GM18502 (cell line): ENCODE measurements around the gene B3GLCT.
"Not testable (repeated sequence)": the region's sequence is repeated elsewhere in the genome, so short reads cannot be mapped to it uniquely, and the experiment has no call there.

Source experiments
- ATAC-seq: cut with Tn5 transposase; IDR thresholded peaks from one replicate; pipeline ENCODE4 v1.9.1; 2021; ENCODE audit warnings: mild to moderate bottlenecking; ENCODE audit not compliant: unreplicated experiment, poor library complexity

B3GLCT gene

GRCh38 chr13:31199849-31200636 is at the start of gene B3GLCT:
Gene B3GLCT, plus strand, starts transcription at chr13:31199975. Its CDS starts 110 bp downstream, at chr13:31200085.
- ATAC-seq: peak; percentile 83

GRCh38 chr13:31150315-31150985 is 49.3 kb upstream of the B3GLCT start:
- no peak for ATAC-seq

GRCh38 chr13:31151837-31152236 is 47.9 kb upstream of the B3GLCT start:
- no peak for ATAC-seq

GRCh38 chr13:31154939-31155338 is 44.8 kb upstream of the B3GLCT start:
- ATAC-seq: no peak

GRCh38 chr13:31159306-31159705 is 40.5 kb upstream of the B3GLCT start:
- no peak for ATAC-seq

DNA sequence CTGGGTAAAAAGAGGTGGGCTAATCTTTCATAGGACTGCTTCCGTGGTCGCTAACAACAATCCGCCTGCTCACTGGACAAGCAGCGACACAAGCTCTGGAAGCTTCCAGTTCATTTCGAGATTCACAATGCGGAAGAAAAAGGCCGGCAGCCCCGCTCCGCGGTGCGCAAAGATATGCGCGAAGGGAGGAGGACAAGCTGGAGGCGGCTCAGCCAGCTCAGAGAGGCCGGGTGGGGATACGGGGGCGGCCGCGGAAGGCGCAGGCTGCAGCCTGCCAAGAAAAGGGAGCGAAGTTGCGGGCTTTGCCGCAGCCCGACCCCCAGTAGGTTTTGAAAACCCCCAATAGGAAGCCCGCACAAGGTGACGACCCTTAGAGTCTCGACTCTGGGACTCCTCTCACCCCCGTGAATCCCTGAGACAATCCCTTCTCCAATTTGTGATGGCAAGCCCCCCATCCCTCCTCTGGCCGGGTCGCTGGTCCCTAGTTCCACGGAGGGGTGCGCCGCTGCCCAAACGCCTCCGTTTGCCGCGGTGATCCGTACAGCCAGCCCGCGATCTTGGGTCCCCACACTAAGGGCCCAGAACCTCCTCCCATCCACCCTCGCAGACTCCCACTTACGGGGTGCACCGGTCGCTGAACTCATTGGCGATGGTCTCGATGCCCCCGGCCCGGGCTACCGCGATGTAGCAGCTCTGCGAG is 38.8 kb upstream of the B3GLCT start:
- peak; percentile 19 for ATAC-seq

DNA sequence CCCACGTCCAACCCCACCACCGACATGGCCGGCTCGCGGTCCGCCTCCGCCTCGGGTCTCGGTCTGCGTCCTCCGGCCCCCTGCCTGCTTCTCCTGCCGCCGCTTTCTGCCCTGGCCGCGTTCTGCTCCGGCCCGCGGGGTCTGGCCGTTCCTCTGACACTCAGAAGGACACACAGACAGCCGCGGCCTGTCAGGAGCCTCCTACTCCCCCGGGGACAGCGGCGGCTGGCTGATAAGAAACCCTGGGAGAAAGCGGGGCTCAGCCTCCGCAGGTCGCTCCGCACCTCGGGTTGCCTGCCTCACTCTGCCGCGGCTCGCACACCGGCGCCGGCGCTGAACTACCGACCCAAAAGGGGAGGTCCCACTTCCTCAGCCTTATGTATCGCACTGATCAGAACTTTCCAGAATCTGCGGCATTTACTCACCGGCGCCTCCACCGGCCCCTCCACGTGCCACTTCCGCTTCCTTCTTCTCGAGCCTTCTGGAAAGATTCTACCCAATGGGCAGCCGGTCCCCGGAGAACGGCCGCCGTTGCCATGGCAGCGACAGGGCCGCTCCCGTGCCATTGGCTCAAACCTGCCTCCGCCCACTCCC is 38.1 kb upstream of the B3GLCT start, which contains the start of gene HSPH1:
Gene HSPH1, minus strand, starts transcription at position 348 of the 594 bp plus-strand sequence. Its CDS starts 322 bp downstream, at position 26.
- peak; percentile 86 for ATAC-seq

DNA sequence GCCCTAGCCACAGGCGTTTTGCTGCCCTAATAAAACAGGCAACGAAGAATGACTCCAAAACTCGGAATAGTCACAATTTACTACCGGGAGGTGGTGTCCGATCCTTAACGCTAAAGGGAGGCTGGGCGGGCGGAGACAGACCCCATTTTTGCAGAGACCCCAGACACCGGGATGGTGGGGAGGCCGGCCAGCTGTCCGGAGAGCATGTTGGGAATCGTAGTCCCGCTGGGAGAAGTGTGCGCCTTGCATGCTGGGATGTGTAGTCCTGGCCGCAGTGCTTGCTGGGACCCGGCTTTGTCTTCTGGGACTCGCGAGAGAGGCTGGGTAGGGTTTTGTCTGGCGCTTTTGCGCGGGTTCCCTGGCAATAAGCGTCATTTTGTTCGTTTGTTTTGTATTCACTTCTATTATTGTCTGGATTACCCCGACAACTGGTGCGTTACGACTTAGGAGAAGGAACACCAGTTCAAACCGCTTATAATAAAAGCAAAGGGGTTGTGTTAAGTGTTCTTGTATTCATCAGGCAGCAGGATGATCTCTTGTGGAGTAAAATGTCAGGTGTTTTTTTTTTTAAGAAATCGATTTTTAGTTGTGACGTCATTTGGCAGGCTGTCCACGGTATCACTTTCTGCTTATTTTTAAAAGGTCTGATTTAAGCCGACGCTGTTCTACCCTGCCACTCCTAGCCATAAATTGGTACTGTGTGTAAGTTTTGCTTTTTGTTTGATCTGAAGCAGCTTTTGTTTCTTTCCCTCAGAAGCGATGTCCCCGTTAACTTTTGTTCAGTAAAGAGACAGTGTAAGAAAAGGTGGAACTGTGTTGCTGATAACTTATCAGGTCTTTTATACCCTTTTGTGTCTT is 37.4 kb upstream of the B3GLCT start:
- ATAC-seq: peak; percentile 87

GRCh38 chr13:31166591-31166990 is 33.2 kb upstream of the B3GLCT start:
- no peak for ATAC-seq

DNA sequence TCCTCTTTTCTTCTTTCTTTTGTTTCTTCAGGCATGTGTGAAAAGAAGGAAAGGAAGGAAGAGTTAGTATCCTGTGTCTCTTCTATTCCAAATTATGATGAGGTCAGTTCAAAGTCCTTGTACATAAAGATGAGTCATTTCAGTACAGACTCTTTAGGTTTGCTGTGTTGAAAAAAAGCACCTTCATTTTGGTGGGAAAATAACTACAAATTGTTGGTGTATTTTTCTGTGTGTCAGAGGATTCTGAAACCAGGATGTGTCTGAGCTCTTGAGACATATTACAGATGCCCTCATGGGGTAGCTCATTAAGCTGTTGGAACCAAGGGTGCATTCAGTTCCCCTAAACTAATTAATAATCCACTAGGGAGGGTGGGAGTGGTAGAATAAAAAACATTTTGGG is 32.3 kb upstream of the B3GLCT start:
- peak; percentile 53 for ATAC-seq

- ATAC-seq: peak; percentile 70
These were observed 31.6 kb upstream of the B3GLCT start for GRCh38 chr13:31168166-31168565.

- no peak for ATAC-seq
These were observed 31.0 kb upstream of the B3GLCT start for GRCh38 chr13:31168736-31169135.

- ATAC-seq: no peak
These were observed 27.8 kb upstream of the B3GLCT start for GRCh38 chr13:31172001-31172400.

GRCh38 chr13:31172535-31172934 is 27.2 kb upstream of the B3GLCT start:
- no peak for ATAC-seq

- ATAC-seq: no peak
These were observed 25.8 kb upstream of the B3GLCT start for GRCh38 chr13:31174018-31174417.

- ATAC-seq: no peak
These were observed 23.8 kb upstream of the B3GLCT start for GRCh38 chr13:31175847-31176532.

GRCh38 chr13:31177813-31178495 is 21.8 kb upstream of the B3GLCT start:
- not testable (repeated sequence) for ATAC-seq

- ATAC-seq: no peak
These were observed 20.5 kb upstream of the B3GLCT start for GRCh38 chr13:31179241-31179640.

- no peak for ATAC-seq
These were observed 20.0 kb upstream of the B3GLCT start for GRCh38 chr13:31179754-31180153.
